ENCODE data around the gene SMURF2.

DNA sequence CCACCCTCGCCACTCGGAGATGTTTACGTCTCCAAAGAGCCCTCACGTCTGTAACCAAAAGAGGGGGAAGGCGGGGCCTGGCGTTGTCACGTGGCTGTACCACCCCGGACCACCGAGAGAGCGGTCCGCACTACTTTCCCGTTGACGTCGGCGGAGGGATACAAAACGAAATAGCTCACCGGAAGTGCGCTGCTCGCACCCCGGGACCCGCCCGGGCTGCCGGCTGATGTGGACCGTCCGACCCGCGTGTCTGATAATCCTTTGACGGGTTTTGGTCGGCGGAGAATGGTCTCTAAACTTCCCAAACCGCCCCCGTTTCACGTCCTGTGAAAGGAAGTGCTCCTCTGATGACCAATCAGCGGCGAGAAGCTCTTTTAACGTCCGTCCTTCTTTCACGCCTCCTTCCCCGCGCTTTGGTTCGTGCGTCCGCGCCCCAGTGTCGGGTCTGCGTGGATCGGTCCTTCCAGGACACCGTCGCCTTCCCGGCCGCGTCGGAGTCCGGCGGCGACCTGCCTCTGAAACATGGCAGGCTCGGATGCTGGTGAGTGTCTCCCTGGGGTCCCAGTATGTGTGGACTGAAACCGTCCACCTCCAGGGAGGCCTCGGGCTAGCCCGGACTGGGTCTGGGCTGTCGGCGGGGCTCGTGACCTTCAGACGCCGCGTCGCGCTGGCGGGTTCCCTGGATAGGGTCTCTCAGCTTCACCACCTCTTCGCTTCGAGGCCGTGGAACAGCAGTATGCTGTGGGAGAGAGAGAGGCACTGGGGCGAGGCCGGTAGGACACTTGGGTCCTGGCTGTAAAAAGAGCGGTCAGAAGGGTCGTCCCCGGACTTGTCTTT, 155.3 kb downstream of the SMURF2 start, which contains the start of gene CEP95:
- TF ChIP-seq, protein P1, sequence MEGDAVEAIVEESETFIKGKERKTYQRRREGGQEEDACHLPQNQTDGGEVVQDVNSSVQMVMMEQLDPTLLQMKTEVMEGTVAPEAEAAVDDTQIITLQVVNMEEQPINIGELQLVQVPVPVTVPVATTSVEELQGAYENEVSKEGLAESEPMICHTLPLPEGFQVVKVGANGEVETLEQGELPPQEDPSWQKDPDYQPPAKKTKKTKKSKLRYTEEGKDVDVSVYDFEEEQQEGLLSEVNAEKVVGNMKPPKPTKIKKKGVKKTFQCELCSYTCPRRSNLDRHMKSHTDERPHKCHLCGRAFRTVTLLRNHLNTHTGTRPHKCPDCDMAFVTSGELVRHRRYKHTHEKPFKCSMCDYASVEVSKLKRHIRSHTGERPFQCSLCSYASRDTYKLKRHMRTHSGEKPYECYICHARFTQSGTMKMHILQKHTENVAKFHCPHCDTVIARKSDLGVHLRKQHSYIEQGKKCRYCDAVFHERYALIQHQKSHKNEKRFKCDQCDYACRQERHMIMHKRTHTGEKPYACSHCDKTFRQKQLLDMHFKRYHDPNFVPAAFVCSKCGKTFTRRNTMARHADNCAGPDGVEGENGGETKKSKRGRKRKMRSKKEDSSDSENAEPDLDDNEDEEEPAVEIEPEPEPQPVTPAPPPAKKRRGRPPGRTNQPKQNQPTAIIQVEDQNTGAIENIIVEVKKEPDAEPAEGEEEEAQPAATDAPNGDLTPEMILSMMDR (IDR thresholded peaks at IDR 0.05) = no peak
- peak; percentile 78 for TF ChIP-seq POLR2A (IDR thresholded peaks at IDR 0.05)
